Measurements from ENCODE around the gene DLG2. TPM values are rescaled to one million over a fixed set of nuclear protein-coding genes. Genes with fewer than 3 reads are reported as not detected.

DLG2 gene
- total RNA-seq, 4 donors from 2014 or later = 0.18 to 8.3 (median 2.5) TPM

DNA sequence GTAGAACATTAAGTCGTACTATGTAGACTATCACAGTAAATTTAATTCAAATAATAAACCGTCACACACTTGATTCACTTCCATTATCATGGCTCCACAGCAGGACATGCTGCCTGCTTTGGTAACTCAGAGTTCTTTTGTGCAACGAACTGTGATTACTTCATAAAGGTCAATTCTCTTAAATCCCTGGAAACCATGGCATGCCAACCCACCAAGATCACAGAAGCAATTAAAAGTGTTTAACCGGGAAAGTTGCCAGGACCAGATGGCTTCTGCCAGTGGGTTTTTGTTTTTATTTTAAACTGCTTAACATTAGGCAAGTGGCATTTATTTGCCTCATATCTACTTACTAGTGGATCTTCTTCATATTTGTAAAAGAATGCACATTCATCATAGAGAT is 1162.1 kb downstream of the DLG2 start:
- H3K36me3 ChIP-seq = no peaks in the 10 kb centered on the region
- DNase-seq = no peak
- no peak overlapping the region for H3K27ac ChIP-seq
- TF ChIP-seq, protein P1, sequence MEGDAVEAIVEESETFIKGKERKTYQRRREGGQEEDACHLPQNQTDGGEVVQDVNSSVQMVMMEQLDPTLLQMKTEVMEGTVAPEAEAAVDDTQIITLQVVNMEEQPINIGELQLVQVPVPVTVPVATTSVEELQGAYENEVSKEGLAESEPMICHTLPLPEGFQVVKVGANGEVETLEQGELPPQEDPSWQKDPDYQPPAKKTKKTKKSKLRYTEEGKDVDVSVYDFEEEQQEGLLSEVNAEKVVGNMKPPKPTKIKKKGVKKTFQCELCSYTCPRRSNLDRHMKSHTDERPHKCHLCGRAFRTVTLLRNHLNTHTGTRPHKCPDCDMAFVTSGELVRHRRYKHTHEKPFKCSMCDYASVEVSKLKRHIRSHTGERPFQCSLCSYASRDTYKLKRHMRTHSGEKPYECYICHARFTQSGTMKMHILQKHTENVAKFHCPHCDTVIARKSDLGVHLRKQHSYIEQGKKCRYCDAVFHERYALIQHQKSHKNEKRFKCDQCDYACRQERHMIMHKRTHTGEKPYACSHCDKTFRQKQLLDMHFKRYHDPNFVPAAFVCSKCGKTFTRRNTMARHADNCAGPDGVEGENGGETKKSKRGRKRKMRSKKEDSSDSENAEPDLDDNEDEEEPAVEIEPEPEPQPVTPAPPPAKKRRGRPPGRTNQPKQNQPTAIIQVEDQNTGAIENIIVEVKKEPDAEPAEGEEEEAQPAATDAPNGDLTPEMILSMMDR (IDR thresholded peaks at IDR 0.05) = no peak
- TF ChIP-seq POLR2A (IDR thresholded peaks at IDR 0.05) = no peak
- no peaks in the 10 kb centered on the region for H3K9me3 ChIP-seq
- no peak overlapping the region for H3K4me3 ChIP-seq
- H3K4me1 ChIP-seq = no peaks in the 10 kb centered on the region
- H3K27me3 ChIP-seq = no peaks in the 10 kb centered on the region

DNA sequence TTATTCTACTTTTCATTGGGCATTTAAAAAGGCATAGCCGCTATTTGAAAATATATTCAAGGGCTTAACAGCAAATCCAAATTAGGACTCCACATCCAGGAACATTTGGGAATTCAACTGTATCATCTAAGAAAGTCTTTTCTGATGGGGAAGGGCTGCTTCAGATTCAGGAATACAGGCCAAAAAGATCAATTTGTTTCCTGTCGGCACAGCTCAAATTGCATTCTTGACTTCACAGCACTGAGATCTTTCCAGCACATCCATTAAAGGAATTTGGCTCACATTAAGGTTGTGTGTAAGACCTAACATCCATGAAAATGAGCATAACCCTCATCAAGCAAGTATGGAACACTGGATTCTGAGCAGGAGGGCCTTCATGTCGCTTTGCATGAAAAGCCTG is 1171.5 kb downstream of the DLG2 start:
- Histone ChIP-seq H3K9me3 (no peaks in the 10 kb centered on the region), H3K4me1 (no peaks in the 10 kb centered on the region), H3K4me3 (no peak overlapping the region), H3K36me3 (no peaks in the 10 kb centered on the region), H3K27ac (no peak overlapping the region), H3K27me3 (no peaks in the 10 kb centered on the region)
- DNase-seq = no peak
- TF ChIP-seq, protein P1 (IDR thresholded peaks at IDR 0.05) = no peak
- TF ChIP-seq POLR2A (IDR thresholded peaks at IDR 0.05) = no peak

DNA sequence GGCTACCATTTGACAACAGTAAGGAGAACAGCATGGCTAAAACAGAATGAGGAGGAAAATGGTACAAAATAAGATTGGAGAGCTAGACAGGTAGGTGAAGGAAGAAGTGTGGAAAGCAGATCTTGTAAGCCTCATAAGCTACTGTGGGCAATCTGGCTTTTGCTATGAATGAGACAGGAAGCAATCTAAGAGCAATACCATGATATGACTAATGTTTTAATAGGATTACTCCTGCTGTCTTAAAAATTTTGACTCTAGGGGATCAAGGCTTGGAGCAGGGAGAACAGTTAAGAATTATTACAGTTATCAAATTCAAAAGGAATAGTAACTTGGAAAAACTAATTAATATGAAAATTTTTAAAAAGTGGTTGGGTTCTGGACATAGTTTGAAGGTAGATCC is 1174.9 kb downstream of the DLG2 start:
- Histone ChIP-seq H3K9me3 (no peaks in the 10 kb centered on the region), H3K36me3 (no peaks in the 10 kb centered on the region), H3K4me1 (no peaks in the 10 kb centered on the region), H3K27me3 (no peaks in the 10 kb centered on the region), H3K4me3 (no peak overlapping the region), H3K27ac (no peak overlapping the region)
- DNase-seq = no peak
- TF ChIP-seq, protein P1 (IDR thresholded peaks at IDR 0.05) = no peak
- TF ChIP-seq POLR2A (IDR thresholded peaks at IDR 0.05) = no peak

DNA sequence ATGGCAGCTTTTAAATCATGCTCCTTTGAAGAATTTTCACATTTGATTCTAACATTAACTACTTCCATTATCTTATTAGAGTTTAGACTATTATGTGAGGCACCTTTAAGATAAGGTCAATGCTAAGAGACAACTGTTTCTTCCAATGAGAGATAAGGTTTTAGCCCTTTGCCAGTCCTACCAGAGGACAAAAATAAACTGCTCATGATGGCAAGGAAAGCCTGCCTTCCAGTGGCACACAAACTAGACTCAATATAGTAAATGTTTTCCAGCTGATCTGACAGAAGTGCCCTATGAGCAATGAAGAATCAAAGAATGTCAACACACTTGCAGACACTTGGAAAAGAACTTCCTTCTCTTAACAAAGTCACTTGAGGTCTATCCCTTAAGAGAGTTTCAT is 1188.6 kb downstream of the DLG2 start:
- H3K9me3 ChIP-seq = no peaks in the 10 kb centered on the region
- TF ChIP-seq, protein P1 (IDR thresholded peaks at IDR 0.05) = no peak
- no peak for TF ChIP-seq POLR2A (IDR thresholded peaks at IDR 0.05)
- no peak overlapping the region for H3K4me3 ChIP-seq
- no peak overlapping the region for H3K27ac ChIP-seq
- no peaks in the 10 kb centered on the region for H3K36me3 ChIP-seq
- no peak for DNase-seq
- no peaks in the 10 kb centered on the region for H3K4me1 ChIP-seq
- H3K27me3 ChIP-seq = no peaks in the 10 kb centered on the region

DNA sequence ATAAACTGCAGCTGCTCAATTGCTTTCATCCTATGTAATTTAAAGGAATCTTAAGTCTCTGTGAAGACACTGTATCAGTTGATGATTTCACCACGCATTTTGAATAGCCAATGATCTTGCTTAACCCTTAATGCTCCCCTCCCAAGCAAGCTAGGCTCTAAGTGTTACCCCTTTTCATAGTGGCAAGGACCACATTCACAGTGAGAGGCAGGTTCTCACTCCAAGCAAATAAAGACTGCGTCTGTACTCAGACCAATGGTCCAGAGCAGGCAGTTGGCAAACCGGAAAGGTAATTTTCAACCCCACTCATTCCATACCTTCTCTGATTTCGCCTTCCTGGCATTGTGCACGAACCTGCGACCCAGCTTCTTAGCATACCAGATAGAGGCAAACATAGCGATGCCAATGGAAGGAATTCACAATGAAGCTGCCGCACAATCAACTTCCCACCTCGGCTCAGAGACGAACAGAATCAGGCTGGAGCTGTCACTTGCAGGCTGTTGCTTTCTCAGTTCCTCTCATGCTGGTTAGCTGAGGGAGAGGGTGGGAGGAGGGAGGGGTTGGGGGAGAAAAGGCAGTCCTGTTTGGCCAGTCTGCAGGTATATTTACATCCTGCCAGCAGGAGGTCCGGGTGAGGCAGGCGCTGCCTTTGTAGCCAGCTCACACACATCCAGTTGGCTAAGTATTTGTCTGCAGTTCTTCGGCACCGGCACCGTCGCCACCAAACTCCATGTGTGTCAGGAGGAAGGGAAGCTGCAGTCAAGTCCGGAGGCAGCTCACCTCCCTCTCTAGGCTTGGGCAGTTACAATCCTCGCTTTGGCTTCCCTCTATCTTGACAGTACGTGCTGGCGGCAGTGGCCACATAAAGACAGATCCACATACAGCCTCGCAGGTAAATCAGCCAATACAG is 1189.8 kb downstream of the DLG2 start:
- no peaks in the 10 kb centered on the region for H3K4me1 ChIP-seq
- no peaks in the 10 kb centered on the region for H3K27me3 ChIP-seq
- peak in 2 of 3 donors; percentile 16 to 42 for DNase-seq
- no peaks in the 10 kb centered on the region for H3K9me3 ChIP-seq
- no peak overlapping the region for H3K4me3 ChIP-seq
- H3K36me3 ChIP-seq = no peaks in the 10 kb centered on the region
- TF ChIP-seq, protein P1 (IDR thresholded peaks at IDR 0.05) = no peak
- no peak for TF ChIP-seq POLR2A (IDR thresholded peaks at IDR 0.05)
- H3K27ac ChIP-seq = no peak overlapping the region
